GM23248 (cell line): ENCODE measurements around the gene SGCA. TPM values are rescaled to one million over a fixed set of nuclear protein-coding genes. Genes with fewer than 3 reads are reported as not detected.
A peak's percentile ranks its signal among the peaks of the same experiment; 100 is the strongest.

Source experiments
- DNase-seq: peaks from one replicate; pipeline ENCODE4 v3.0.0-alpha.2; 2015
- H2AFZ ChIP-seq: fragments of 200-600 bp; sonication (generic); 2 replicates; pipeline ENCODE4 v1.6.1; 2016; ENCODE audit warnings: antibody characterized with exemption
- H3F3A ChIP-seq: fragments of 200-600 bp; sonication (generic); 2 replicates; pipeline ENCODE4 v1.6.1; 2016; ENCODE audit warnings: mild to moderate bottlenecking, antibody characterized with exemption, mixed run types; ENCODE audit not compliant: insufficient read depth
- H3K27ac ChIP-seq: fragments of 200-600 bp; sonication (generic); 2 replicates; pipeline ENCODE4 v1.5.1; 2016; ENCODE audit warnings: mild to moderate bottlenecking
- H3K27me3 ChIP-seq: fragments of 200-600 bp; sonication (generic); replicated peaks from 2 replicates; pipeline ENCODE4 v1.6.1; 2016; ENCODE audit warnings: mild to moderate bottlenecking; ENCODE audit not compliant: insufficient read depth
- H3K36me3 ChIP-seq: fragments of 200-600 bp; sonication (generic); 2 replicates; pipeline ENCODE4 v1.6.1; 2016; ENCODE audit warnings: low read depth, mild to moderate bottlenecking
- H3K4me1 ChIP-seq: fragments of 200-600 bp; sonication (generic); 2 replicates; pipeline ENCODE4 v1.6.1; 2016; ENCODE audit warnings: mild to moderate bottlenecking; ENCODE audit not compliant: insufficient read depth
- H3K4me2 ChIP-seq: fragments of 200-600 bp; sonication (generic); one replicate; pipeline ENCODE4 v1.6.1; 2016; ENCODE audit warnings: mild to moderate bottlenecking; ENCODE audit not compliant: unreplicated experiment
- H3K4me3 ChIP-seq: fragments of 200-600 bp; sonication (generic); 2 replicates; pipeline ENCODE4 v1.5.1; 2016; ENCODE audit warnings: mild to moderate bottlenecking
- H3K79me2 ChIP-seq: fragments of 200-600 bp; sonication (generic); 2 replicates; pipeline ENCODE4 v1.6.1; 2016; ENCODE audit warnings: mild to moderate bottlenecking; ENCODE audit not compliant: insufficient read depth
- H3K9ac ChIP-seq: fragments of 200-600 bp; sonication (generic); 2 replicates; pipeline ENCODE4 v1.6.1; 2016; ENCODE audit warnings: mild to moderate bottlenecking
- H3K9me2 ChIP-seq: fragments of 200-600 bp; sonication (generic); 2 replicates; pipeline ENCODE4 v1.6.1; 2016; ENCODE audit warnings: mixed run types, mild to moderate bottlenecking, moderate library complexity; ENCODE audit not compliant: insufficient read depth
- H3K9me3 ChIP-seq: fragments of 200-600 bp; sonication (generic); one replicate; pipeline ENCODE4 v1.6.1; 2017; ENCODE audit warnings: low read depth
- H4K20me1 ChIP-seq: fragments of 200-600 bp; sonication (generic); 2 replicates; pipeline ENCODE4 v1.6.0; 2016; ENCODE audit not compliant: insufficient read depth
- EZH2 ChIP-seq: fragments of 200-600 bp; sonication (generic); IDR thresholded peaks from 2 replicates; pipeline ENCODE4 v1.6.1; 2018; ENCODE audit warnings: antibody characterized with exemption, mild to moderate bottlenecking; ENCODE audit not compliant: insufficient read depth, poor library complexity, severe bottlenecking
- EZH2phosphoT487 ChIP-seq: fragments of 200-600 bp; sonication (generic); IDR thresholded peaks from 2 replicates; pipeline ENCODE4 v1.6.1; 2018; ENCODE audit warnings: antibody characterized with exemption, moderate library complexity, mild to moderate bottlenecking, low read depth; ENCODE audit not compliant: insufficient read depth
- WGBS, 2 experiments: methylation state at CpG; one replicate each; pipeline ENCODE4 v1.1.6; 2015 to 2017; ENCODE audit warnings: low lambda C conversion rate in 2 of 2, low coverage in 1 of 2; ENCODE audit errors: missing lambda C conversion rate in 2 of 2; 5-methylcytosine and 5-hydroxymethylcytosine counted together
- in situ Hi-C: fragments of 300-500 bp; cut with MboI; formaldehyde crosslinking; loops from 2 replicates; pipeline ENCODE4 v1.15.0; 2020
- polyA plus RNA-seq: library from polyadenylated mRNA; unstranded; fragments of >200 nt; fragmentation: Nextera tagmentation; extraction: Ambion mirVana; gene quantifications from 2 replicates; pipeline ENCODE4 v1.2.1, GENCODE V29; 2016
- total RNA-seq: library from RNA; depleted of rRNA; stranded (reverse); fragments of >200 nt; shearing (Covaris generic); gene quantifications from 2 replicates; pipeline ENCODE4 v1.2.3, GENCODE V29; 2014

The SGCA gene
- total and polyA plus RNA-seq, 2 experiments from 2014 or later, result 1.8 TPM; not detected in 1

DNA sequence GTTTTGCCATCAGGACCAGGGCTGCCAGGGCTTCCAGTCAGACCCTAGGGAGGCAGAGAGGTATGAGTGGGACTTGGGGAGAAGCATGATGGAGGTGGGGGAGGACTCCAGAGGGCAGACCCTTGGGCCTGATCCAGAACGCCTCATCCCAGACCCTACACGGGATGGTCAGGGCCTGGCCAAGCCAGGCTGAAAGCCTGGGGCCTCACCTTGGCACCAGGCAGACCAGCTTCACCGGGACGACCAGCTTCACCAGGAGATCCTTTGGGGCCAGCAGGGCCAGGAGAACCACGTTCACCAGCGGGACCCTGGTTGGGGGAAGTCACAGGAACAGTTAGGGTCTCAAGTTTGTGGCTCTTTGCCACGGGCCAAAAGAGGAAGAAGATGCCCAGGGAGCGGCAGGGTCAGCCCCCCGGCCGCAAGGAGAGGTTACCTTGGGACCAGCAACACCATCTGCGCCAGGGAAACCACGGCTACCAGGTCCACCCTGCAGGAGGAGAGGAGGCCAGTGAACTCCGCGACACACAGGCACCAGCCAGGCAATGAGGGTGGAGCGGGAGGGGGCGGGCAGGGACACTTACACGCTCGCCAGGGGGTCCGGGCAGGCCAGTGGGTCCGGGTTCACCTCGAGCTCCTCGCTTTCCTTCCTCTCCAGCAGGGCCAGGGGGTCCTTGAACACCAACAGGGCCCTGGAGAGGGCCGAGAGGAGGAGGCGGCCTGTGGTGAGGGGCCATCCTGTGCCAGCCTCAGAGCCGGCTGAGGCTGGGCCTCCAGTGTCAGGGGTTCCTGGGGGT lies 28.5 kb downstream of the SGCA start:
- H2AFZ ChIP-seq, result no peak overlapping the region
- peak overlapping the region; percentile 99 for H3K4me3 ChIP-seq
- H3K4me1 ChIP-seq, result peaks cover 79% of the 10 kb centered on the region
- H4K20me1 ChIP-seq, result no peaks in the 10 kb centered on the region
- no peaks in the 10 kb centered on the region for H3K9me2 ChIP-seq
- H3K9ac ChIP-seq, result peak overlapping the region; percentile 100
- in situ Hi-C loops, result no loop called here
- WGBS, 2 experiments, result 20 to 25% methylated on average over 19 to 25 of the region's 25 CpGs
- no peaks in the 10 kb centered on the region for H3K9me3 ChIP-seq
- H3K27me3 ChIP-seq, result no peaks in the 10 kb centered on the region
- peak overlapping the region; percentile 100 for H3K27ac ChIP-seq
- peak; percentile 55 for DNase-seq
- H3K79me2 ChIP-seq, result peaks cover 79% of the 10 kb centered on the region
- TF ChIP-seq EZH2phosphoT487, result no peak
- no peak for TF ChIP-seq EZH2
- H3F3A ChIP-seq, result peaks cover 91% of the 10 kb centered on the region
- H3K4me2 ChIP-seq, result peak overlapping the region; percentile 94
- H3K36me3 ChIP-seq, result peaks cover 79% of the 10 kb centered on the region

DNA sequence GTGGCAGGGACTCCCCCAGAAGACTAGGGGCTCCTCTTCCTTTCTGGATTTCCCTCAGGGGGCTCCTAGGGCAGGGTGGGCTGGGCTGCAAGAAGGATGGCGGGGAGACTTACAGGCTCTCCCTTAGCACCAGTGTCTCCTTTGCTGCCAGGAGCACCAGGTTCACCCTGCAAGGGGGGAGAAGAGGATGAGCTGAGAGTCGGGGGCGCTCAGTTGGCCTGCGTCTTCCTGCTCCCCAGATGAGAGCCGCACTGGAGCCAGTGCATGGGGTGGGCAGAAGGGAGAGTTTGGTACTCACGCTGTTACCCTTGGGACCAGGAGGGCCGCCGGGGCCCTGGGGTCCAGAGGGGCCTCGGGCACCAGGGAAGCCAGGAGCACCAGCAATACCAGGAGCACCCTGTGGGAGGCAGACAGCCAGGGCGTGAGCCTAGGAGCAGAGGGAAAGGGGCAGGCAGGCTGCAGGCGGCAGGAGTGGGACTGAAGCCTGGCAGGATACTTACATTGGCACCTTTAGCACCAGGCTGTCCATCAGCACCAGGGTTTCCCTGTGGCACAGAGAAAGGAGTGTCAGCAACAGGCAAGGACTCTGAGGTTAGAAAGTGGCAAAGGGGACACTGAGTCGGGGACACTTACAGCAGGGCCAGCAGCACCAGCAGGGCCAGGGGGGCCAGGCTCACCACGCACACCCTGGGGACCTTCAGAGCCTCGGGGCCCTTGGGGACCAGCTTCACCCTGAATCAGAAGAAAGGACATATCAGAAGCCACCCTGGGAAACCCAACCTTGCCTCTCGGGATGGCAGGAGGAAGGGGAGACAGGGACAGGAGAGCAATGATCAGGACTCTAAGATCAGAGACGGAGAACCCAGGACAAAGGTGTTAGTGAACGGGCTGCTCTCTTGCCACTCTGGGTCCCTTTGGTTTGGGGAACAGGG lies 29.4 kb downstream of the SGCA start:
- DNase-seq, result peak; percentile 84
- in situ Hi-C loops, result no loop called here
- Histone ChIP-seq H3K9me2 (no peaks in the 10 kb centered on the region), H3F3A (peaks cover 83% of the 10 kb centered on the region), H2AFZ (no peak overlapping the region), H4K20me1 (no peaks in the 10 kb centered on the region), H3K36me3 (peaks cover 82% of the 10 kb centered on the region), H3K4me3 (peak overlapping the region; percentile 99), H3K9ac (peak overlapping the region; percentile 100), H3K79me2 (peaks cover 88% of the 10 kb centered on the region), H3K27me3 (no peaks in the 10 kb centered on the region), H3K9me3 (no peaks in the 10 kb centered on the region), H3K27ac (peak overlapping the region; percentile 100), H3K4me2 (peak overlapping the region; percentile 94), H3K4me1 (peaks cover 72% of the 10 kb centered on the region)
- no peak for TF ChIP-seq EZH2
- WGBS, 2 experiments, result 18 to 19% methylated on average over 13 to 16 of the region's 17 CpGs

DNA sequence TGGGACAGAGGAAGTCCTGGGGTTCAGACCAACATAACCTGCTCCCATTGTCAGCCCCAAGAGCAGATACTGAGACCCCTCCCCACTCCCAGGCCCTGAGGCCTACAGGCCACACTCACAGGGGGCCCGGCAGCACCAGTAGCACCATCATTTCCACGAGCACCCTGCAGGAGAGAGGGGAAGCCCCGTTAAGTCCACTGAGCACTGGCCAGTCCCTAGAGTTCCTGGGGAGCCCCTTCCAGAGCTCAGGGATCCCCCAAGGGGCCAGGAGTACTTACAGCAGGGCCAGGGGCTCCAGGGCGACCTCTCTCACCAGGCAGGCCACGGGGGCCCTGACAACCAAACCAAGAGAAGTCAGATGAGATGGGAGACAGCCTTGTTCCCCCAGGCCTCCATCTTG lies 30.2 kb downstream of the SGCA start:
- Histone ChIP-seq H3F3A (peaks cover 76% of the 10 kb centered on the region), H3K9ac (peak overlapping the region; percentile 100), H4K20me1 (no peaks in the 10 kb centered on the region), H2AFZ (no peak overlapping the region), H3K4me2 (peak overlapping the region; percentile 94), H3K4me3 (peak overlapping the region; percentile 99), H3K9me3 (no peaks in the 10 kb centered on the region), H3K4me1 (peaks cover 66% of the 10 kb centered on the region), H3K27ac (peak overlapping the region; percentile 100), H3K27me3 (no peaks in the 10 kb centered on the region), H3K9me2 (no peaks in the 10 kb centered on the region), H3K36me3 (peaks cover 79% of the 10 kb centered on the region), H3K79me2 (peaks cover 96% of the 10 kb centered on the region)
- no peak for TF ChIP-seq EZH2phosphoT487
- no peak for TF ChIP-seq EZH2
- 0 to 7% methylated on average over 4 to 5 of the region's 5 CpGs for WGBS, 2 experiments
- DNase-seq, result peak; percentile 53
- in situ Hi-C loops, result no loop called here

GRCh38 chr17:50196826-50197225 lies 31.0 kb downstream of the SGCA start:
- H3K4me2 ChIP-seq, result peak overlapping the region; percentile 94
- WGBS, 2 experiments, result 0 to 2% methylated on average over 6 of the region's 6 CpGs
- no peak overlapping the region for H2AFZ ChIP-seq

More at GRCh38 chr17:50196826-50197225, 31.0 kb downstream of the SGCA start:
- no peaks in the 10 kb centered on the region for H3K27me3 ChIP-seq
- peak; percentile 92 for DNase-seq
- in situ Hi-C loops, result no loop called here
- H4K20me1 ChIP-seq, result no peaks in the 10 kb centered on the region
- peaks cover 76% of the 10 kb centered on the region for H3K36me3 ChIP-seq
- peaks cover 60% of the 10 kb centered on the region for H3K4me1 ChIP-seq
- peak overlapping the region; percentile 100 for H3K9ac ChIP-seq
- H3K4me3 ChIP-seq, result peak overlapping the region; percentile 99
- no peaks in the 10 kb centered on the region for H3K9me2 ChIP-seq
- TF ChIP-seq EZH2phosphoT487 (no peak), EZH2 (no peak)
- peaks cover 98% of the 10 kb centered on the region for H3K79me2 ChIP-seq
- peak overlapping the region; percentile 100 for H3K27ac ChIP-seq
- H3K9me3 ChIP-seq, result no peaks in the 10 kb centered on the region
- peaks cover 71% of the 10 kb centered on the region for H3F3A ChIP-seq
